ENCODE results near the gene PUM1. TPM values are rescaled to one million over a fixed set of nuclear protein-coding genes. Genes with fewer than 3 reads are reported as not detected.

Gene PUM1
- total and polyA plus RNA-seq, 2 of the 8 experiments (the other 6 are each of a cell fraction or from before 2014, with no cell fraction given), result 122 to 177 TPM

DNA sequence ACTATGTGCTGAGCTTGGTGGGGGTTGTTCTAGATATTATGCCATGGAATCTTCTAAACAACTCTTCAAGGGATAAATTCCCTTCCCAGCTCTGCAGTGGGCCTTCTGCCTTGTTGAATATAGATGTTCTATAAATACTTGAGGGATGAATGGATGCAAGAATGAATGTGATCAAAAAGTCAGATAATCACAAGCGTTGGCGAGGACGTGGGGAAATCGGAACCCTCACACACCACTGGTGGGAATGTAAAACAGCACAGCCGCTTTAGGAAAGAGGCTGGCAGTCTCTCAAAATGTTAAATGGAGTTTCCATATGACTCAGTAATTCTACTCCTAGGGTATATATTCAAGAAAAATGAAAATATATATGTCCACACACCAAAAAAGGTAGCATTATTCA lies 176.0 kb downstream of the PUM1 start (continued):
- TF ChIP-seq, protein P1, sequence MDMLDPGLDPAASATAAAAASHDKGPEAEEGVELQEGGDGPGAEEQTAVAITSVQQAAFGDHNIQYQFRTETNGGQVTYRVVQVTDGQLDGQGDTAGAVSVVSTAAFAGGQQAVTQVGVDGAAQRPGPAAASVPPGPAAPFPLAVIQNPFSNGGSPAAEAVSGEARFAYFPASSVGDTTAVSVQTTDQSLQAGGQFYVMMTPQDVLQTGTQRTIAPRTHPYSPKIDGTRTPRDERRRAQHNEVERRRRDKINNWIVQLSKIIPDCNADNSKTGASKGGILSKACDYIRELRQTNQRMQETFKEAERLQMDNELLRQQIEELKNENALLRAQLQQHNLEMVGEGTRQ (IDR thresholded peaks at IDR 0.05; ENCODE audit: low read length), result no peak
- TF ChIP-seq, protein P2, sequence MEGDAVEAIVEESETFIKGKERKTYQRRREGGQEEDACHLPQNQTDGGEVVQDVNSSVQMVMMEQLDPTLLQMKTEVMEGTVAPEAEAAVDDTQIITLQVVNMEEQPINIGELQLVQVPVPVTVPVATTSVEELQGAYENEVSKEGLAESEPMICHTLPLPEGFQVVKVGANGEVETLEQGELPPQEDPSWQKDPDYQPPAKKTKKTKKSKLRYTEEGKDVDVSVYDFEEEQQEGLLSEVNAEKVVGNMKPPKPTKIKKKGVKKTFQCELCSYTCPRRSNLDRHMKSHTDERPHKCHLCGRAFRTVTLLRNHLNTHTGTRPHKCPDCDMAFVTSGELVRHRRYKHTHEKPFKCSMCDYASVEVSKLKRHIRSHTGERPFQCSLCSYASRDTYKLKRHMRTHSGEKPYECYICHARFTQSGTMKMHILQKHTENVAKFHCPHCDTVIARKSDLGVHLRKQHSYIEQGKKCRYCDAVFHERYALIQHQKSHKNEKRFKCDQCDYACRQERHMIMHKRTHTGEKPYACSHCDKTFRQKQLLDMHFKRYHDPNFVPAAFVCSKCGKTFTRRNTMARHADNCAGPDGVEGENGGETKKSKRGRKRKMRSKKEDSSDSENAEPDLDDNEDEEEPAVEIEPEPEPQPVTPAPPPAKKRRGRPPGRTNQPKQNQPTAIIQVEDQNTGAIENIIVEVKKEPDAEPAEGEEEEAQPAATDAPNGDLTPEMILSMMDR (IDR thresholded peaks at IDR 0.05; ENCODE audit: control extremely low read depth in 1 of 3, insufficient read depth in 1 of 3, low read depth in 1 of 3, low read length in 3 of 3), result no peak
- TF ChIP-seq EZH2 (IDR thresholded peaks at IDR 0.05; ENCODE audit: low read depth, low read length, severe bottlenecking), result no peak
- no peak for TF ChIP-seq TEAD4 (IDR thresholded peaks at IDR 0.05; ENCODE audit: low read depth, low read length)
- no peak for TF ChIP-seq SIX5 (IDR thresholded peaks at IDR 0.05; ENCODE audit: low read depth, low read length)
- TF ChIP-seq FOSL1 (IDR thresholded peaks at IDR 0.05; ENCODE audit: insufficient read depth, low read depth, low read length), result no peak

Measured in H1 (cell line).